Panc1 (cell line): ENCODE results near the gene CEP85L.

Experiments used
- CTCF ChIP-seq: fragments of 450-650 bp; IDR thresholded peaks from 2 replicates; pipeline ENCODE4 v1.5.1; 2017; ENCODE audit warnings: mild to moderate bottlenecking
- POLR2AphosphoS5 ChIP-seq: IDR thresholded peaks from 2 replicates; pipeline ENCODE4 v1.6.1; 2012; ENCODE audit warnings: mild to moderate bottlenecking, low read depth, low read length, moderate library complexity
- REST ChIP-seq, 2 experiments: IDR thresholded peaks; 2 replicates each; pipeline ENCODE4 v1.6.1; 2011 to 2012; ENCODE audit warnings: low read depth in 2 of 2, control low read depth in 1 of 2, low read length in 1 of 2, mild to moderate bottlenecking in 1 of 2, moderate library complexity in 1 of 2; ENCODE audit not compliant: insufficient read depth in 1 of 2
- SIN3A ChIP-seq: IDR thresholded peaks from 2 replicates; pipeline ENCODE4 v1.6.1; 2012; ENCODE audit warnings: low read depth, mild to moderate bottlenecking, low read length, moderate library complexity, borderline replicate concordance; ENCODE audit not compliant: insufficient read depth

DNA sequence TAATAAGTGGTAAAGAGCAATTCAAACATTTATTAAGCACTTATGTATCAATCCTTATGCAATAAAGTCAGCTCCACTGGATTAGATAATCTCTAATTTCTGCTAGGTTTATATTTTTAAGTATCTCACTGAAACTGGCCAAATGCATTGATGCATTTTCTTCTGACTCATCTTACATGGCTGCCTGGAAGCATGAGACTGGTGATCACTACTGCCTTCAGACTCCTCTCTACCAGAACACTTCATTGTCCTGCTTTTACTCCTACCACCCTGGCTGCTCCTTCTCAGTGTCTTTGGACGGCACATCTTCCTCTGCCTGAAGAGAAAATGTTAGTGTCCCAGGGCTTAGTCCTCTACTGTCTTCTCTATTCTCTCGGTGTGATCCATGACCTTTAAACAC, 7.4 kb downstream of the CEP85L start:
- TF ChIP-seq CTCF = no peak
- no peak for TF ChIP-seq SIN3A
- TF ChIP-seq POLR2AphosphoS5 = no peak
- no peak for TF ChIP-seq REST (IDR thresholded peaks at IDR 0.05; ENCODE audit: insufficient read depth in 1 of 2, low read depth in 2 of 2, low read length in 1 of 2)
